ENCODE results near the gene PRKCA.

Gene PRKCA

GRCh38 chr17:66420961-66421371, 118.6 kb downstream of the PRKCA start:
- Mint-ChIP-seq H3K4me3 (no peak overlapping the region), H3K27ac (no peak overlapping the region), H3K4me1 (ENCODE audit: low read depth) (peaks cover 60% of the 10 kb centered on the region), H3K36me3 (ENCODE audit: low read depth) (peaks cover 15% of the 10 kb centered on the region), H3K9me3 (no peaks in the 10 kb centered on the region), H3K27me3 (ENCODE audit: low read depth) (no peaks in the 10 kb centered on the region)

- no peaks in the 10 kb centered on the region for H3K27me3 Mint-ChIP-seq (ENCODE audit: low read depth)
- no peaks in the 10 kb centered on the region for H3K9me3 Mint-ChIP-seq
- H3K36me3 Mint-ChIP-seq (ENCODE audit: low read depth): peaks cover 18% of the 10 kb centered on the region
- H3K27ac Mint-ChIP-seq: no peak overlapping the region
- peaks cover 63% of the 10 kb centered on the region for H3K4me1 Mint-ChIP-seq (ENCODE audit: low read depth)
- H3K4me3 Mint-ChIP-seq: no peak overlapping the region
Measured at GRCh38 chr17:66422186-66422585, 119.8 kb downstream of the PRKCA start.

GRCh38 chr17:66423056-66423955, 120.9 kb downstream of the PRKCA start:
- no peaks in the 10 kb centered on the region for H3K27me3 Mint-ChIP-seq (ENCODE audit: low read depth)
- H3K4me3 Mint-ChIP-seq: no peak overlapping the region
- H3K4me1 Mint-ChIP-seq (ENCODE audit: low read depth): peaks cover 62% of the 10 kb centered on the region
- H3K36me3 Mint-ChIP-seq (ENCODE audit: low read depth): peaks cover 21% of the 10 kb centered on the region
- no peaks in the 10 kb centered on the region for H3K9me3 Mint-ChIP-seq
- peak overlapping the region; percentile 58 for H3K27ac Mint-ChIP-seq

- H3K27me3 Mint-ChIP-seq (ENCODE audit: low read depth): no peaks in the 10 kb centered on the region
- peaks cover 68% of the 10 kb centered on the region for H3K4me1 Mint-ChIP-seq (ENCODE audit: low read depth)
- no peaks in the 10 kb centered on the region for H3K9me3 Mint-ChIP-seq
- peaks cover 23% of the 10 kb centered on the region for H3K36me3 Mint-ChIP-seq (ENCODE audit: low read depth)
- peak overlapping the region; percentile 53 for H3K4me3 Mint-ChIP-seq
- peak overlapping the region; percentile 67 for H3K27ac Mint-ChIP-seq
Measured at GRCh38 chr17:66425756-66426396, 123.5 kb downstream of the PRKCA start.

- peaks cover 65% of the 10 kb centered on the region for H3K4me1 Mint-ChIP-seq (ENCODE audit: low read depth)
- H3K27ac Mint-ChIP-seq: peak overlapping the region; percentile 67
- H3K9me3 Mint-ChIP-seq: no peaks in the 10 kb centered on the region
- peak overlapping the region; percentile 53 for H3K4me3 Mint-ChIP-seq
- H3K36me3 Mint-ChIP-seq (ENCODE audit: low read depth): peaks cover 21% of the 10 kb centered on the region
- no peaks in the 10 kb centered on the region for H3K27me3 Mint-ChIP-seq (ENCODE audit: low read depth)
Measured at GRCh38 chr17:66426397-66427033, 124.1 kb downstream of the PRKCA start.

GRCh38 chr17:66427134-66427533, 124.7 kb downstream of the PRKCA start:
- peaks cover 67% of the 10 kb centered on the region for H3K4me1 Mint-ChIP-seq (ENCODE audit: low read depth)

GRCh38 chr17:66429680-66430079, 127.3 kb downstream of the PRKCA start:
- peaks cover 65% of the 10 kb centered on the region for H3K4me1 Mint-ChIP-seq (ENCODE audit: low read depth)
- no peaks in the 10 kb centered on the region for H3K27me3 Mint-ChIP-seq (ENCODE audit: low read depth)
- no peak overlapping the region for H3K27ac Mint-ChIP-seq
- peaks cover 14% of the 10 kb centered on the region for H3K36me3 Mint-ChIP-seq (ENCODE audit: low read depth)
- H3K9me3 Mint-ChIP-seq: no peaks in the 10 kb centered on the region
- H3K4me3 Mint-ChIP-seq: no peak overlapping the region

More at GRCh38 chr17:66427134-66427533, 124.7 kb downstream of the PRKCA start:
- Mint-ChIP-seq H3K36me3 (ENCODE audit: low read depth) (peaks cover 18% of the 10 kb centered on the region), H3K27ac (no peak overlapping the region), H3K27me3 (ENCODE audit: low read depth) (no peaks in the 10 kb centered on the region), H3K4me3 (no peak overlapping the region), H3K9me3 (no peaks in the 10 kb centered on the region)

- Mint-ChIP-seq H3K27me3 (ENCODE audit: low read depth) (no peaks in the 10 kb centered on the region), H3K36me3 (ENCODE audit: low read depth) (peaks cover 9% of the 10 kb centered on the region), H3K9me3 (no peaks in the 10 kb centered on the region), H3K4me1 (ENCODE audit: low read depth) (peaks cover 54% of the 10 kb centered on the region), H3K4me3 (no peak overlapping the region), H3K27ac (no peak overlapping the region)
Measured at GRCh38 chr17:66430846-66431795, 128.7 kb downstream of the PRKCA start.

GRCh38 chr17:66431910-66432309, 129.5 kb downstream of the PRKCA start:
- Mint-ChIP-seq H3K4me1 (ENCODE audit: low read depth) (peaks cover 48% of the 10 kb centered on the region), H3K4me3 (no peak overlapping the region), H3K9me3 (no peaks in the 10 kb centered on the region), H3K27ac (no peak overlapping the region), H3K36me3 (ENCODE audit: low read depth) (peaks cover 6% of the 10 kb centered on the region), H3K27me3 (ENCODE audit: low read depth) (no peaks in the 10 kb centered on the region)

- Mint-ChIP-seq H3K9me3 (no peaks in the 10 kb centered on the region), H3K27ac (no peak overlapping the region), H3K36me3 (ENCODE audit: low read depth) (peaks cover 6% of the 10 kb centered on the region), H3K27me3 (ENCODE audit: low read depth) (no peaks in the 10 kb centered on the region), H3K4me1 (ENCODE audit: low read depth) (peaks cover 46% of the 10 kb centered on the region), H3K4me3 (no peak overlapping the region)
Measured at GRCh38 chr17:66432411-66432957, 130.1 kb downstream of the PRKCA start.

GRCh38 chr17:66432996-66433551, 130.7 kb downstream of the PRKCA start:
- H3K4me1 Mint-ChIP-seq (ENCODE audit: low read depth): peaks cover 47% of the 10 kb centered on the region
- no peak overlapping the region for H3K4me3 Mint-ChIP-seq
- H3K36me3 Mint-ChIP-seq (ENCODE audit: low read depth): peaks cover 6% of the 10 kb centered on the region
- no peaks in the 10 kb centered on the region for H3K27me3 Mint-ChIP-seq (ENCODE audit: low read depth)
- peaks cover under 1% of the 10 kb centered on the region for H3K9me3 Mint-ChIP-seq
- H3K27ac Mint-ChIP-seq: no peak overlapping the region

GRCh38 chr17:66435182-66435581, 132.8 kb downstream of the PRKCA start:
- Mint-ChIP-seq H3K4me3 (no peak overlapping the region), H3K4me1 (ENCODE audit: low read depth) (peaks cover 42% of the 10 kb centered on the region), H3K27ac (no peak overlapping the region), H3K27me3 (ENCODE audit: low read depth) (no peaks in the 10 kb centered on the region), H3K36me3 (ENCODE audit: low read depth) (peaks cover 7% of the 10 kb centered on the region), H3K9me3 (peaks cover 5% of the 10 kb centered on the region)

GRCh38 chr17:66436631-66437030, 134.2 kb downstream of the PRKCA start:
- no peaks in the 10 kb centered on the region for H3K27me3 Mint-ChIP-seq (ENCODE audit: low read depth)
- H3K9me3 Mint-ChIP-seq: peaks cover 5% of the 10 kb centered on the region
- H3K36me3 Mint-ChIP-seq (ENCODE audit: low read depth): peaks cover 13% of the 10 kb centered on the region
- H3K4me3 Mint-ChIP-seq: no peak overlapping the region
- H3K4me1 Mint-ChIP-seq (ENCODE audit: low read depth): peaks cover 43% of the 10 kb centered on the region
- no peak overlapping the region for H3K27ac Mint-ChIP-seq
